Activated naive CD4-positive, alpha-beta T cell treated with anti-CD3 and anti-CD28 coated beads, Interleukin-2, amount 10 ng/mL, durations not matched to agents 7 days and 5 days (primary cell): ENCODE measurements around the gene PAF1.
"Not testable (repeated sequence)": the region's sequence is repeated elsewhere in the genome, so short reads cannot be mapped to it uniquely, and the experiment has no call there.

ENCODE experiments used
- CTCF ChIA-PET: fragments of 350-600 bp; sonication (Branson Sonifier 250); formaldehyde crosslinking; loops from one replicate; lab custom pipeline; 2021; ENCODE audit warnings: antibody characterized with exemption; lab: Charles Lee
- DNase-seq: peaks from one replicate; pipeline ENCODE4 v3.0.0-alpha.2; 2020
- H3K27ac Mint-ChIP-seq: one replicate; pipeline ENCODE4 v1.8.0; 2021; ENCODE audit warnings: mild to moderate bottlenecking, moderate library complexity, mixed read lengths
- H3K27me3 Mint-ChIP-seq: one replicate; pipeline ENCODE4 v1.8.0; 2021; ENCODE audit warnings: mild to moderate bottlenecking, mixed read lengths
- H3K36me3 Mint-ChIP-seq: one replicate; pipeline ENCODE4 v1.8.0; 2021; ENCODE audit warnings: mixed read lengths
- H3K4me1 Mint-ChIP-seq: one replicate; pipeline ENCODE4 v1.8.0; 2021; ENCODE audit warnings: mixed read lengths
- H3K4me3 Mint-ChIP-seq: one replicate; pipeline ENCODE4 v1.8.0; 2021; ENCODE audit warnings: mild to moderate bottlenecking, moderate library complexity, mixed read lengths
- H3K9me3 Mint-ChIP-seq: one replicate; pipeline ENCODE4 v1.8.0; 2021; ENCODE audit warnings: mixed read lengths

Gene PAF1

DNA sequence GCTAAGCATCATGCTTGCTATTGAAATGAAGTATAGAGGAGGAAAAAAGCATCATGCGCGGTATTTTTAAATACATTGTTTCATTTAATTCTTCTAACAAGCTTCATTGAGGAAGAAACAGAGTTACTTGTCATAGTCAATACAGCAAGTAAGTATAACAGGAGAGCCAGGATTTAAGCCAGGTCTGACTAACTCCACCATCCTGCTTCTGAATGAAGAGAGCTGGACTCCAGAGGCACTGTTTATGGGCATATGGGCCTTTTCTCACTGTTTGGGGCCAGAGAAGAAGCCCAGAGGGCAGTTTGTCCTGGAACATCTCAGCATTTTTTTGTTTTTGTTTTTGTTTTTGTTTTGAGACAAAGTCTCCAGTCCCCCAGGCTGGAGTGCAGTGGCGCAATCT is 40.8 kb downstream of the PAF1 start:
- H3K27ac Mint-ChIP-seq, result no peak overlapping the region
- CTCF ChIA-PET, result interaction anchor here (1.0 to 1.6 kb wide), 3 partner anchors 8 to 48 kb away, joined by 4 to 5 read pairs (median 4); partner anchors contain the start of gene SAMD4B
- no peak overlapping the region for H3K4me3 Mint-ChIP-seq
- H3K9me3 Mint-ChIP-seq, result no peaks in the 10 kb centered on the region
- H3K36me3 Mint-ChIP-seq, result peaks cover 42% of the 10 kb centered on the region
- no peaks in the 10 kb centered on the region for H3K27me3 Mint-ChIP-seq
- DNase-seq, result no peak
- peaks cover 42% of the 10 kb centered on the region for H3K4me1 Mint-ChIP-seq

DNA sequence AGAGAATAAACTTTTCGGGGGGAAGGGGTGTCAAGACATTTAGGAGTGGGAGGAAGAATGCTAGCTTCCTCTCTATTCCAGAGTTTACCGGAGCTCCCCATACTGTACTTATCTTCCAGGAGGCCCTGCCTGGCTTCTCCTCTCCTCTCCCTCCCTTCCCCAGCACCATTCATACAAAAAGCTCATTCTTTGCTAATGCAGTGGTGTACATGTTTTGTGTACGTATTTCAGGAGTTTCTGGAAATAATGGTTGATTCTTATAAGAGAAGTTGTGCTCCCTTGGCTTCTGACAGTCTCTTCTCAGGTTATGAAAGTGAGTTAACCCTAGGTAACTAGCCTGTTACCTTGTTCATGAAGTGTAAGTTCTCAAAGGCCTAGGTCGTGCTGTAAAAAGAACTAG is 41.6 kb downstream of the PAF1 start:
- peaks cover 42% of the 10 kb centered on the region for H3K36me3 Mint-ChIP-seq
- H3K4me3 Mint-ChIP-seq, result no peak overlapping the region
- no peaks in the 10 kb centered on the region for H3K9me3 Mint-ChIP-seq
- CTCF ChIA-PET, result no interaction called here
- no peak for DNase-seq
- H3K27ac Mint-ChIP-seq, result no peak overlapping the region
- no peaks in the 10 kb centered on the region for H3K27me3 Mint-ChIP-seq
- H3K4me1 Mint-ChIP-seq, result peaks cover 50% of the 10 kb centered on the region

DNA sequence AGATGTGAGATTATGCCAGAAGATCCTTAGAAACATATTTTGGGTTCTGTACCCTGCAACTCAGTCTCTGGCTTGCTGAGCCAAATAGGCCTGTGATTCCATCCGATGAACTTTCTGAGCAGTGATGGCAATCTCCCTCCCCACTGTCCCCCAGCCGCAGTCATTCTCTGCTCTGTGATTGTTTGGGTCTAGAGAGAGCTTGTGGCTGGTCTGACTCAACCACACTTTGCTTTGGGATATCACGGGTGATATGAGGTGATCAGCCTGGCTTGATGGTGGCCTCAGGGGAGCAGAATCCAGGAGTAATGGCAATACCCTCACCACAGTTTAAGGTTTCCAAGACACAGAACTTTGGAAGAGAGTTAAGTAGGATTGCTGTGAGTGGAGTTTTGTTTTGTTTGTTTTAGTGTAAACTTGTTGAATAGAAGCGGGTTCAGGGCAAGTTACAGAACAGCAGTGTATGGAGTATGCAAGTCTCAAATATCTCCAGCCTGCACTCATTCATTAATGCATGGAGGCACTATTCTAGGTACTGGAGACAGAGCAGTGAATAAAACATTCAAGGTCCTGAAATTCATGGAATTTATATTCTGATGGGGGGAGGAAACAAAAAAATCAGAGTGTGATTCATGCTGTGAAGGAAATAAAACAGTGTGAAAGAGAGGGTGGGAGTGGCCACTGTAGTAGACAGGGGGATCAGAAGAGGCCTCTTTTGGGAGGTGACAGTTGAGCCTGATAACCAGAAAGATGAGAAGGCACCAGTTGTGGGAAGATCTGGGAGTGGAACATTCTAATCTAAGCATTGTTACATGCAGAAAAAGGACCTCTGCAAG is 43.4 kb downstream of the PAF1 start:
- no peaks in the 10 kb centered on the region for H3K27me3 Mint-ChIP-seq
- DNase-seq, result no peak
- peaks cover 64% of the 10 kb centered on the region for H3K4me1 Mint-ChIP-seq
- no peaks in the 10 kb centered on the region for H3K9me3 Mint-ChIP-seq
- peaks cover 38% of the 10 kb centered on the region for H3K36me3 Mint-ChIP-seq
- CTCF ChIA-PET, result interaction anchor here (1.0 to 1.3 kb wide), 3 partner anchors 21 to 64 kb away, joined by 3 to 4 read pairs (median 3); no protein-coding TSS in a partner anchor
- no peak overlapping the region for H3K27ac Mint-ChIP-seq
- H3K4me3 Mint-ChIP-seq, result no peak overlapping the region

DNA sequence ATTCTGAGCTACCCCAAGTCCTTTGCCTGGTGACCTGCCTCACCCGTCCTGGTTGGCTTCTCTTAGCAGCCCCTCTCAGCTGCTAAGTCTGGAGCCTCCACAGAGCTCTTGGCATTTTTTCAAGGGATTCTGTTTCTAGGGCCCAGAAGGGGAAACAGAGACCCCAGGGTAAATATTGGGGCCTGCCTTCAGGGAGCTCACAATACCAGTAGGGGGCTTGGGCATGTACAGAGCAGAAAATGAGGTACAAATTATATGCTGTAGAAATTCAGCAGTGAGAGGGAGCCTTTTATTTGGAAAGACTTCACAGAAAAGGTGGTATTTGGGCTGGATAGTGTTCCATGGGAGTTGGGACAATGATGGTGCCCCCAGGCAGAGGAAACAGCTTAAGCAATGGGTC is 45.0 kb downstream of the PAF1 start:
- DNase-seq, result no peak
- CTCF ChIA-PET, result interaction anchor here (0.6 to 1.3 kb wide), 5 partner anchors 9 to 123 kb away, joined by 3 to 4 read pairs (median 3); partner anchors contain the start of genes MED29 and PAF1
- Mint-ChIP-seq H3K36me3 (peaks cover 28% of the 10 kb centered on the region), H3K27ac (no peak overlapping the region), H3K27me3 (no peaks in the 10 kb centered on the region), H3K4me1 (peaks cover 54% of the 10 kb centered on the region), H3K9me3 (no peaks in the 10 kb centered on the region), H3K4me3 (no peak overlapping the region)

DNA sequence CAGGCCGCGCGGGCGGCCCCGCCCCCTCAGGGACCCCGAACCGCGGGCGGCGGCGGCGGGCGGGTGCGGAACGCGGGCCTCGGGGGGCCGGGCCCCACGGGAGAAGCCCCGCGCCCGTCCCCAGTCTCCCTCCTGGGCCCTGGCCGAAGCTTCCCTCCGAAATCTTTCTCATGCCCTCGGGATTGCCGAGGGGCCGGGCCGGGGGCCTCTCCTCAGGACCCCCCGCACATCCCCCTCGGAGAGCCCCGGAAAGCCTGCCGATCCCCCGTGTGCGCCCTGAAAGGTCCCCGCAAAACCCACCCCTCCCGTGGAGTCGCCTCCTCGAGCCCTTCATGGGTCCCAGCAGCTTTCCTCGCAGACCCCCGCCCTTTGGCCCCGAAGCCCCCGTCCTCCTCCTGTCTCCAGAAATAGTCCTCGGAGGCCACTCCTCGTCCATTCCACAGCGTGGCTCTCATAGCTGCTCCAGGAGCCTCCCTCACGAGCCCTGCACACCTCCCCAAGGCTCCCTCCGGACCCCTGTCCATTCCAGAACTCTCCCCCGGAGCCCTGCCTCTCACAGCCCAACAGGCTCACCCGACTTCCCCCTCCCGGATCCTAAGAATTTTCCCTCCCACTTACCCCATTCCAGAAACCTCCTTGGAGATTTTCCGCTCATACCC is 48.1 kb downstream of the PAF1 start:
- peak overlapping the region; percentile 81 for H3K4me3 Mint-ChIP-seq

DNA sequence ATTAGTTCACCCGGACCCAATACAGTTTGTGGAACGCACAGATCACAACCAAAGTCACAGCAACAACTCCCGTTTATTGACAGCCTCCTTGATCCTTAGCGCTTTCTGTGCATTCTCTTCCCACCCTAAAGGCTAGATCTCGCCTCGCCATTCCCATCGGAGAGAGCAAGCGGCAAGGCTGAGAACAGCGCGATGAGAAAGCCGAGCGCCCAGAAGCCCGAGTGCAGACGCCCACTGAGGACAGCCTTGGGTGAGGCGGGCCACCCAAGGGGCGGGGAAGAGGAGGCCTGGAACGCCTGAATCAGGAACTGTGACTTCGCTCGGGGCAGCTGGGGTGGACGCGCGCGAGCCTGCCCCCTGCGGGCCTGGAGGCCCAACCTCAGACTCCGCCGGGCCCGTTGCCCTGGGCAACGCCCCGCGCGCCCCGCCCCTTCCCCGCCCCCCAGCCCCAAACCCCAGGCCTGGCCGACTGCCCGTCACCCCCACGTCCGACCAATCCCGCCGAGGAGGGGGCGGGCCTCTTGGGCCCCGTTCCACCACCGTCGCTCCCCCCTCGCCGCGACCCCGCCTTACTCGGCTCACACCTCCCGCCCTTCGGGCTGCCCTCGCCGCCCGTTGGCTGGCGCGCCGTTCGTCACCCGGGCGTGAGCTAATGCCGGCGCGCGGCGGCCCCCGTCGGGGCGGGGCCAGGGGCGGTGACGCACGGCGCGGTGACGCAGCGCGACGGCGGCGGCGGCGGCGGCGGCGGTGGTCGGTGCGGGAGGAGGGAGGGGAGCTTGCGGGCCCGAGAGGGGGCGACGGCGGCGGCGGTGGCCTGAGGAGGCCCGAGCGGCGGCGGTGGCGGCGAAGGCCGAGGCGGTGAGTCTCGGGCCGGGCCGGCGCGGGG is 48.9 kb downstream of the PAF1 start, which contains the start of gene SAMD4B:
Gene SAMD4B (plus strand): TSS at position 703 of the 886 bp plus-strand sequence. CDS start 14,473 bp downstream, outside the sequence.
- Mint-ChIP-seq H3K27me3 (no peaks in the 10 kb centered on the region), H3K4me3 (peak within 1 kb of the TSS; percentile 89), H3K9me3 (no peaks in the 10 kb centered on the region), H3K27ac (peak within 1 kb of the TSS; percentile 92), H3K4me1 (peaks cover 65% of the 10 kb centered on the region), H3K36me3 (peaks cover 18% of the 10 kb centered on the region)
- CTCF ChIA-PET, result interaction anchor here (0.6 to 1.5 kb wide), 5 partner anchors 8 to 944 kb away, joined by 3 to 4 read pairs (median 3); no protein-coding TSS in a partner anchor
- DNase-seq, result peak; percentile 99

More for the DNA sequence above, 48.1 kb downstream of the PAF1 start:
- peak; percentile 33 for DNase-seq
- Mint-ChIP-seq H3K27ac (peak overlapping the region; percentile 81), H3K9me3 (no peaks in the 10 kb centered on the region), H3K4me1 (peaks cover 65% of the 10 kb centered on the region), H3K36me3 (peaks cover 18% of the 10 kb centered on the region), H3K27me3 (no peaks in the 10 kb centered on the region)
- CTCF ChIA-PET, result interaction anchor here (0.6 to 1.5 kb wide), 5 partner anchors 8 to 945 kb away, joined by 3 to 4 read pairs (median 3); no protein-coding TSS in a partner anchor

DNA sequence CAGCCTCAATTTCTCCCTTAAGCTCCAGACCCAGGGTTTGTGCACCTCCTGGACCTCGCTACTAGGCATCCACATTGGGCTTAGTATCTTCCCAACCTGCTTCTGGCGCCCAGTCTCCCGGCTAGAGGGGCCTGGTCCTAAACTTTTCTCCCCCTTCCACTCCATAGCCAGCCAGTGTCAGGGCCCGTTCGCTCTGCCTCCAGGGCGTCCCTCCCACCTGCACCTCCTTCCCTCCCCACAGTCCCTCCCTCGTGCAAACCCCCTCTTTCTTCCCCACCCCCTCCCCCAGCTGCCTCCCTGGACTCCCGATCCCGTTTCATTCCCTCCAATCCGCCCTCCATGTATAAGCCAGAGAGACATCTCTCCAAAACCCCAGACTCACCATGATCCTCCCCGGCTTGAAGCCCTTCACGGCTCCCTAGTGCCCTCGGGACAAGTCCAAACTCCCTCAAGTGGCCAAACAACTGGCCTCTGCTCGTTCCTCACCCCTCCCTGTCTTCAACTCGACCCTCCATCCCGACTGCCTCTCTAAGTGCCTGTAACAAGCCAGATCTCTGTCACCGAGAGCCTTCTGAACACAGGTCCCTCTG is 49.7 kb downstream of the PAF1 start:
- H3K27me3 Mint-ChIP-seq, result no peaks in the 10 kb centered on the region
- peak overlapping the region; percentile 89 for H3K4me3 Mint-ChIP-seq
- peak overlapping the region; percentile 92 for H3K27ac Mint-ChIP-seq
- CTCF ChIA-PET, result interaction anchor here (1.3 kb wide), 1 partner anchor 9 kb away, joined by 4 read pairs; no protein-coding TSS in a partner anchor
- no peaks in the 10 kb centered on the region for H3K9me3 Mint-ChIP-seq
- H3K36me3 Mint-ChIP-seq, result peaks cover 18% of the 10 kb centered on the region
- H3K4me1 Mint-ChIP-seq, result peaks cover 70% of the 10 kb centered on the region
- peak; percentile 57 for DNase-seq

DNA sequence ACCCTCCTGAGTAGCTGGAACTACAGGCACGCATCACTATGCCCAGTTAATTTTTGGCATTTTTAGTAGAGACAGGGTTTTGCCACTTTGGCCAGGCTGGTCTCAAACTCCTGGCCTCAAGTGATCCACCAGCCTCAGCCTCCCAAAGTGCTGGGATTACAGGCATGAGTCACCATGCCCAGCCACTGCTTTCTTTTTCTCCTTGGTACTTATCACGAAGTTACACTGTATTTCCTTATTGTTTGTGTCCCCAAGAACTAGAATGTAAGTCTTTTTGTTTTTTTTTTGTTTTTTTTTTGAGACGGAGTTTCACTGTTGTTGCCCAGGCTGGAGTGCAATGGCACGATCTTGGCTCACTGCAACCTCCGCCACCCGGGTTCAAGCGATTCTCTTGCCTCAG is 50.8 kb downstream of the PAF1 start:
- H3K9me3 Mint-ChIP-seq, CTCF ChIA-PET, DNase-seq, H3K27me3 Mint-ChIP-seq: not testable (repeated sequence)
- peaks cover 21% of the 10 kb centered on the region for H3K36me3 Mint-ChIP-seq
- peak overlapping the region; percentile 89 for H3K4me3 Mint-ChIP-seq
- peaks cover 68% of the 10 kb centered on the region for H3K4me1 Mint-ChIP-seq
- peak overlapping the region; percentile 92 for H3K27ac Mint-ChIP-seq

DNA sequence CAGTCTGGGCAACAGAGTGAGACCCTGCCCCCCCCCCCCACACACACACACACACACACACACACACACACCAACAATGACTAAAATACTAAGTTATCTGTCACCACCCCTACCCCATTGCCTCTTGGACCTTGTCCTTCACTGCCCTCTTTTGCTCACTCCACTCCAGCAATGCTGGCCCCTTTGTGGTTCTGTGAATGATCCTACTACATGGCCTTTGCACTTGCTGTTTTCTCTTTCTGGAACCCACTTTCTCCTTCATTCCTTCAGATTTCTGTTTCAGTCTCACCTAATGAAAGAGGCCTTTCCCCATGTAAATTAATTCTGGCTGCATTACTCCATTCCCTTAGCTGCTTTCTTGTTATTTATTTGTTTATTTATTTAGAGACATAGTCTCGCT is 51.2 kb downstream of the PAF1 start:
- Mint-ChIP-seq H3K4me3 (peak overlapping the region; percentile 89), H3K9me3 (no peaks in the 10 kb centered on the region), H3K4me1 (peaks cover 66% of the 10 kb centered on the region), H3K27me3 (no peaks in the 10 kb centered on the region), H3K36me3 (peaks cover 24% of the 10 kb centered on the region), H3K27ac (peak overlapping the region; percentile 92)
- CTCF ChIA-PET, result no interaction called here
- no peak for DNase-seq

DNA sequence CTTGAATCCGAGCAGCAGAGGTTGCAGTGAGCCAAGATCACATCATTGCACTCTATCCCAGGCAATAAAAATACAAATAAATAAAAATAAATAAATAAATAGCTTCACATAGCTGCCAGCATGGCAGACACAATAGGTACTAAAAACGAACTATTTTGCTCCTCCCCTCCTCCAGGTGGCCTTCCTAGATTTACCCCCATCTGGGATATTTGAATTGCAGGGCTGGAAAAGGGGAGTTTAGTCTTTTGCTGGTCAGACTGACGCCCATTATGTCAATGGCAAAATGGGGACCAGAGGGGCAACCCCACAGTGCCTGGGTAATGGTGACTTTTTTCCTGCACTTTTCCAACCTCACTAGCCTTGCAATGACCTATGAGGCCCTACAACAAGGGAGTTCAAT is 54.4 kb downstream of the PAF1 start:
- peak overlapping the region; percentile 100 for H3K4me3 Mint-ChIP-seq
- peak overlapping the region; percentile 97 for H3K27ac Mint-ChIP-seq
- no peak for DNase-seq
- H3K4me1 Mint-ChIP-seq, result peaks cover 70% of the 10 kb centered on the region
- peaks cover 37% of the 10 kb centered on the region for H3K36me3 Mint-ChIP-seq
- CTCF ChIA-PET, result interaction anchor here (0.6 to 1.7 kb wide), 2 partner anchors 119 to 213 kb away, joined by 4 to 5 read pairs; no protein-coding TSS in a partner anchor
- no peaks in the 10 kb centered on the region for H3K27me3 Mint-ChIP-seq
- H3K9me3 Mint-ChIP-seq, result no peaks in the 10 kb centered on the region
